KOPT-K1 (cell line): ENCODE measurements around the gene RPS6KA2.

Source experiments
- H3K27ac ChIP-seq: fragments of 200-600 bp; sonication (generic); 2 replicates; pipeline ENCODE4 v1.5.1; 2016; ENCODE audit warnings: antibody characterized with exemption, mild to moderate bottlenecking, low read depth, low read length; ENCODE audit not compliant: poor library complexity, severe bottlenecking
- H3K36me3 ChIP-seq: fragments of 200-600 bp; sonication (generic); 2 replicates; pipeline ENCODE4 v1.5.1; 2017; ENCODE audit warnings: antibody characterized with exemption, mild to moderate bottlenecking, low read length, moderate library complexity; ENCODE audit not compliant: insufficient read depth
- H3K9me3 ChIP-seq: fragments of 200-600 bp; sonication (generic); 2 replicates; pipeline ENCODE4 v1.5.1; 2017; ENCODE audit warnings: antibody characterized with exemption, low read length, mild to moderate bottlenecking; ENCODE audit not compliant: insufficient read depth, poor library complexity, severe bottlenecking

RPS6KA2 gene

DNA sequence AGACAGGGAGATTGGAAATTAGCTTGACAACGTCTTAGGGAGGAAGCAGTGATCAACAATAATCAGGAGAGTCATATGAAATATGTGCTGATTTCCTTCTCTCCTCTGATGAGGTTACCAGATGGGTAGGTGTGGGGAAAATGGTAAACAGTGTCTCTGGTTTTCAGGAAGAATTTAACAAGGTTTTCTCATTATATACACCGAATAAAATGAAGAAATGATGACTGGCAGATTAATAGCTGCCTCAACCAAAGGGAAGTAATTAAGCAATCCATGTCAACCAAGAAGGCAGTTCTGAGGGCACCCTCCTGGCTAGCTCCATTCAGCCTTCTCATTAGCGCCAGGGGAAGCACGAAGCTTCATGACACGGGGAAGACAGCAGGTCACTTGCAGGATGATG lies 27.8 kb downstream of the RPS6KA2 start:
- Histone ChIP-seq H3K36me3 (no peaks in the 10 kb centered on the region), H3K27ac (no peak overlapping the region), H3K9me3 (no peaks in the 10 kb centered on the region)

DNA sequence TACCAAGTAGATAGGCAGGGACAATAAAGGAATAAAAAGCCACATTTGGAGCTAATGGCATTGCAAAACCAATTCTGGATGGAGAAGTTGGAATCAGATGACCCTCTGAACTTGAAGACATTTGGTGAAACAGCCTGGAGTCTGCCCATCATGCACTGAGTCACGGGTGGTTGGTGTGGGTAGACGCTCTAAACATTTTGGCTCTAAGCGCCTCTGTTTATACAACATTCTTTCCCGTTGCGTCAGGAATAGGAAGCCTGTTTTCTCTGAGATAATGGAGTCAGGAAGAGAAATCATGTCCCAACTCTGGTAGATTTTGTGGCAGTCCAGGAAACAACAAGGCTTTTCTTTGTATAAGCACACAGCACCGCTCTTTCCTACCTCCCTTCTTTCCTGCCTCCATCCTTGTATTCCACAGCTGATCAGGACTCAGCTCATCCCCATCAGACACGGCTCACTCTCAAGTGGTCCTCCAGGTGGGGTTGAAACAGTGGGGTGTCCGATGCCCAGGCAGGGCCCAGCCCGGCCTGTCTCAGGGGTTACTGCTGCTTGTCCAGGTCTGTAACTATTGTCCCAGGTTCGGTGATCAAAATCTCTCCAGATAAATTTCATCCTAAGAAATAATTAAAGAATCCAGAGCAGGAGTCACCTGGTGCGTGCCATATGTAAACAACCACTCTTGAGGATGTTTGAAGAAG lies 28.5 kb downstream of the RPS6KA2 start:
- H3K36me3 ChIP-seq, result no peaks in the 10 kb centered on the region
- H3K27ac ChIP-seq, result no peak overlapping the region
- H3K9me3 ChIP-seq, result no peaks in the 10 kb centered on the region

DNA sequence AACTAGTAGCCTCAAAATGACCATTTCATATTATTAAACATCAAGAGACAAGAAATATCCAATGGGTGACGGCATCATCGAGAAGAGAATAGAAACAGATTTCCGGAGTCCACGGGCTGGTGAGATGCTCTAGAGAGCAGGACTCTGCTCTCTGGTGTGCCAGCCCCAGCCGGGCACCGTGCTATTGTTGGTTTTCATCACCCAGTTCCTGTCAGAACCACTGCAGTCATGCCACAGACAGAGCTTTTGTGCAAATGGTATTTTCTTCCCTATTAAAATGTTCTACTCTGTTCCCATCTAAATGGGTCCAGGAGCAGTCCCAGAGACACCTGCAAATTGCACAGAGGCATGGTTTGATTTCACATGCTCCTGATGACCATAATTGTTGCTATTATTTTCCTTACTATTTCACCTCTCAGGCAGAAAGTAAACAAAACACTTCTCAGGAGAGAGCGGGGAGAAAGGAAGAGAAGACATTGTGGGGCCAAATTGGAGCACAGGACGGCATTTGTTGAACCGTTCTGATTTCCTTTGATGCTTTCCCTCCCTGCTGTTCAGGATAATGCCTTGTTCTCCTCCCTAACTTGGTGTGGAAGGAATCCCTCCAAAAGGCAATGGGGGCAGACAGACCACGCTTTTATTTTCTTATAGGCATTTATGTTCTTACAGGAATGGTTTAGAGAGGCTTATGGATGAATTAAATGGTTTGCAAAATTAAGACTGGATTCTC lies 29.2 kb downstream of the RPS6KA2 start:
- H3K9me3 ChIP-seq, result no peaks in the 10 kb centered on the region
- no peaks in the 10 kb centered on the region for H3K36me3 ChIP-seq
- no peak overlapping the region for H3K27ac ChIP-seq

DNA sequence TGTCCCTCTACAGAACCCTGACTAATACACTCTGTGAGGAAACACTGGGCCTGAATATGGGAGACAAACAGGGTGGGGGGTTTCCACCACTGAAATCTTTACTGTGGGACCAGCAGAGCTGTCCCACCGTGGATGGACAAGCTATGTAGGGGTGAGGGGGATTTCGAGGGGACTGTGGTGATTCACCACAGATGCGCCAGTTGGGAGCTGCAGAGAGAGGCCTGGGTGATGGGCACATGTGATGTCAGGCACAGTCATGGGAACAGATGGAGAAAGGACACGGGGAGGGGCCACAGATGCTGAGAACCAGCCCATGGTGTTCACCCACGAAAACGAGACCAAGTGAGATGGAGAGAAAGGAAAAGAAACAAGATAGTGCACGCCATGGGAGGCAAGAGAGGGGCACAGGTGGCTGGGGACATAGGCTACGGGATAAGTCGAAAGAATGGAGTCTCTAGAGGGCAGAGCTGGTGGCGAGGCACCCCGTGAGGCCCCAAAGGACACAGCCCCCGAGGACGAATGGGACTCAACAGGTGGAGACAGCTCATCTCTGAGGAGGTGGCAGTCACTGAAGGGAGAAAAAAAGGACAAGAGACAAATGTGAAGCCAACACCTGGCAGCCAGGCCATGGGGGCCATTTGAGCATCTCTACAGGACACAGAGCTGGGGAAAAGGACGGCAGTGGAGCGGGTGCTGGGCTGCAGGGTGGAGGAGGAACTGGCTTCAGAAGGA lies 30.1 kb downstream of the RPS6KA2 start:
- no peak overlapping the region for H3K27ac ChIP-seq
- H3K9me3 ChIP-seq, result no peaks in the 10 kb centered on the region

DNA sequence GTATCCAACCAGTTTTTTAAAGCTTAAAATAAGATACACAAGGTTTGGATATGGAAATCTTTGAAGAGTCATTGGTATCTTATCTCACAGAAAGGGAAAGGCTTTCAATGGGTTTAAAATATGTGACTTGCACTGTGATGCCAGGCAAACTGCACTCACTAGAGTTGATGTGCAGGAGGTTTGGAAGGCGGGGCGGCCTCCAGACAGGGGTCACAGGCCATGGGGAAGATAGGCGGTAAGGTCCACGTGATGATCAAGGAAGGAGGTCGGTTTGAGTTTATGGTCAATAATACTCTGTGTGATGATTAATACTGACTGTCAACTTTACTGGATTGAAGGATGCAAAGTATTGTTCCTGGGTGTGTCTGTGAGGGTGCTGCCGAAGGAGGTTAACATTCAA lies 31.1 kb downstream of the RPS6KA2 start:
- Histone ChIP-seq H3K9me3 (no peaks in the 10 kb centered on the region), H3K36me3 (no peaks in the 10 kb centered on the region), H3K27ac (no peak overlapping the region)

More for the DNA sequence above, 30.1 kb downstream of the RPS6KA2 start:
- H3K36me3 ChIP-seq, result no peaks in the 10 kb centered on the region

DNA sequence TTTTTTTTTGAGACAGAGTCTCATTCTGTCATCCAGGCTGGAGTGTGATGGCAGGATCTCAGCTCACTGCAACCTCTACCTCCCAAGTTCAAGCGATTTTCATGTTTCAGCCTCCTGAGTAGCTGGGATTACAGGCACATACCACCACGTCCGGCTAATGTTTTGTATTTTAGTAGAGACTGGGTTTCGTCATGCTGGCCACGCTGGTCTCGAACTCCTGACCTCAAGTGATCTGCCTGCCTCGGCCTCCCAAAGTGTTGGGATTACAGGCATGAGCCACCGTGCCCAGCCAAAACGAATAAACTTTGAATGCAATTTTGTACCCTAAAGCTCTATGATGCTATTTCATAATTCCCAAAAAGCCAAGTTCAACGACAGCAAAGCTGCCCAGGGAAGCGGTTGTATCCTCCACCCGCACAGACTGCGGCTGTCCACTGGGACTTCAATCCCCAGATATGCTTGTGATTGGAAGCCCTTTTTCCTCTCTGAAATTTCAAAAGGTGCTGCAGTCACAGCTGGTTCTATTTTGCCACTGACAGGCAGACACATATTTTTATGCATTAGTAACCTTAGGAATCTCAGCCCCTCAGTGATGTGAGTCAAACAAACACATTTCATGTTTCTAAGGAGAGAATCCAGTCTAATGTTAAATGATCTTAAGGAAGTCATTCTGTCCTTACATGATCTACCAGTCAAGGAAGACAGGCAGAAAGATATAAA lies 31.8 kb downstream of the RPS6KA2 start:
- no peak overlapping the region for H3K27ac ChIP-seq

DNA sequence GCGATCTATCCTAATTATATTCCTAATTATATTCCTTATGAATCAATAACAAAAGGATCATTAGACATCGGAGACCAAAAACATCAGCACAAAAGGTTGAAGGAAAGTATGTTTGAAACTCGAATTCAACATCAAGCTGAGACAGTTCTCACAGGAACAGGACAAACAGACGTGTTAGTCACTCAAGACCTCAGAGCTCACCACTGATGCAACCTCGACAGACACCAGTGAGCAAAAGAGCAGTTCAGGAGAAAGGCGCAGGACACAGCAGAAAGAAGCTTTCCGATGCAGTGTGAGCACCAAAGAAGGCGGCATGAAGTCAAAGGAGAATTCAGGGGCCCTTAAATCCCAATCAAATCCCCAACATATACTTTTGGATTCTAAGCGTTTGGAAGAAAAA lies 34.2 kb downstream of the RPS6KA2 start:
- no peak overlapping the region for H3K27ac ChIP-seq
- H3K36me3 ChIP-seq, result no peaks in the 10 kb centered on the region

More for the DNA sequence above, 31.8 kb downstream of the RPS6KA2 start:
- H3K9me3 ChIP-seq, result no peaks in the 10 kb centered on the region
- H3K36me3 ChIP-seq, result no peaks in the 10 kb centered on the region

DNA sequence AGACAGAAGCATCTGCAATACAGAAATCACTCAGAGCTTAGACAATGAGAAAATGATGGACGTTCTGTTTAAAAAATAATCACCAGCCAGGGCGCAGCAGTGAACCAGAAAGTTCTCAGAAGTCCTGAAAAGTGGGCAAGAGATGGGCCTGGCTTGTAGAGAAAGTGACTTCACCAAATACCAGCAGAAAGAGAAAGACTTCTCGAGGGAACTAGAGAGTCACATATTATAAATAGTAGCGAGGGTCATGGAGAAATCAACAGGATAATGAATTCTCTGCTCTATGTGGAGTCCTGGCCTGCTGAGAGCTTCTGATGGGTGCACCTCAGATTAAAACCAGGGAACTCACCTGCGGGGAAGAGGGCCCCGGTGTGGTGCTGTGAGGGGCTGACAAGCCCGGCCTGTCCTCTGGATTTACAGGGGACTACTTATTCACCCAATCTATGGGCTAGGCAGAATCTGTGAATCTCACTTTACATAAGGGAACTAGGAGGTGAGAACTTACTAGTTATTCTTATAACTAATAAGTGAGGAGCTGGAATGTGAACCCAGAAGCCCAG lies 35.0 kb downstream of the RPS6KA2 start:
- no peak overlapping the region for H3K27ac ChIP-seq
- no peaks in the 10 kb centered on the region for H3K9me3 ChIP-seq
- no peaks in the 10 kb centered on the region for H3K36me3 ChIP-seq

More for the DNA sequence above, 34.2 kb downstream of the RPS6KA2 start:
- H3K9me3 ChIP-seq, result no peaks in the 10 kb centered on the region

DNA sequence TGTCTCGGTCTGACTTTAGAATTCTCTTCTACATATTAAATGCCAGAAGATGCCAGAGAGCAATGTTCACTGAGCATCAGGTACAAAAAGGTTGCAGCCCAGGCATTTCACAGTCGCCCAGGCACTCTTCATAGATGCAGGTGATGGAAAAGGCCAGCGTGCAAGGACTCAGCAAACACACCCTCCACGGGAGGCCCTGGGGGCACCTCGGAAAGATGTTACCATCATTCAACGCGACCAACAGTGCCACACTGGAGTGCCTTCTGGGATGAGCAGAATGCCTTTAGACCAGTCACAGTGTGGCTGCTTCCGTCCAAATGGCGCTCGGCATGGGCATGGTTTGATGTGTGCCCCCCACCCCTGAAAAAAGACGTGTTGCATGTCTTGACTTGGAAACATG lies 36.0 kb downstream of the RPS6KA2 start:
- Histone ChIP-seq H3K36me3 (no peaks in the 10 kb centered on the region), H3K27ac (no peak overlapping the region)

DNA sequence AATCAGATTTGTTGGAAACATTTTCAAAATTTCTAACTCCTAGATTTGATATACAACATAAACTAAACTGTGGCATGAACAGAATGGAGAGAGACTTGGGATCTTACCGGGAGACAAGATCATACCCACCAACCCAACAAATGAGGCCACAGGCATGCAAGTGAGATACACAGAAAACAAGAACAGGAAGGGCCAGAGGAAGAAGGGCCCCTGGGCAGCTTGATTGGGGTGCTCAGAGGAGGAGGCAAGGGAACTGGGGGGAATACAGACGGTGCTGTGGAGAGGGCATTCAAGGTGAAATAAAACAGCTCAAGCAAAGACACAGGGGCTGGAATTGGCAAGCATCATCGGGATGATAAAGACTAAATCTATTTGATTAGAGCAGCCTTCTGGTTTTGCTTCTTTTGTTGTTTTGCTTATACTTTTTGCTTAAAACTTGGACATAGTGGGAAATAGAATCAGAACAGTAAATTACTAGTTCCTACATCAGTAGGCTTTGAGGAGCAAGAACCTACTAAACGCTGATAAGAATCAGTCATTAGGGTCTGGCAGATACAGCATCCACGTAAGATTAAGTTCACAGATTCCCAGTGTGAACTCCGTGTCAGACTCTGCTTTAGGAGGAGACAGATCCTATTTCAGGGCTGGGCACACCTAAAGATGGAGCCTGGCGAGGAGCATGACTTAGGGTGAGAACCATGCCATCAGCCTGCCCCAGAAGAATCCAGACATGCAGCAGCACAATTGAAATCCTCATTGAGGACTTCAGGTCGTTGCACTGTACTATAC lies 37.1 kb downstream of the RPS6KA2 start:
- Histone ChIP-seq H3K36me3 (no peaks in the 10 kb centered on the region), H3K9me3 (no peaks in the 10 kb centered on the region), H3K27ac (no peak overlapping the region)

More for the DNA sequence above, 36.0 kb downstream of the RPS6KA2 start:
- no peaks in the 10 kb centered on the region for H3K9me3 ChIP-seq

DNA sequence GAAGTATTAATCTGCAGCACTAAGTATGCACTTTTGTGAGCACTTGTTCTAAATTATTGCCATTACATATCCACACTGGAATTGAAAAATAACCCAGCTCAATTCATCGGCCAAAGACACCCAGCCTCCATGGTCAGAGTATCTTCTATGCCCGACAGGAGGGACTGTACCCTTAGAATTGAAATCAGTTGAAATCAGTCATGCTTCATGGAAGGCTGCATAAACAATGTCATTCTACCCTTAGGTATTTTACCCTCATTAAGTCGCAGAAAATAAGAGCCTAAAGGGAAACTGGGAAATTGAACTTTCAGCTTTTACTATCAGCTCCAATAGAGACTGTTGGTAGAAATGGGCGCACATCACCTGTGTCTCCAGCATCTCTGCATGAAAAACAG lies 37.7 kb downstream of the RPS6KA2 start:
- Histone ChIP-seq H3K27ac (no peak overlapping the region), H3K36me3 (no peaks in the 10 kb centered on the region), H3K9me3 (no peaks in the 10 kb centered on the region)

DNA sequence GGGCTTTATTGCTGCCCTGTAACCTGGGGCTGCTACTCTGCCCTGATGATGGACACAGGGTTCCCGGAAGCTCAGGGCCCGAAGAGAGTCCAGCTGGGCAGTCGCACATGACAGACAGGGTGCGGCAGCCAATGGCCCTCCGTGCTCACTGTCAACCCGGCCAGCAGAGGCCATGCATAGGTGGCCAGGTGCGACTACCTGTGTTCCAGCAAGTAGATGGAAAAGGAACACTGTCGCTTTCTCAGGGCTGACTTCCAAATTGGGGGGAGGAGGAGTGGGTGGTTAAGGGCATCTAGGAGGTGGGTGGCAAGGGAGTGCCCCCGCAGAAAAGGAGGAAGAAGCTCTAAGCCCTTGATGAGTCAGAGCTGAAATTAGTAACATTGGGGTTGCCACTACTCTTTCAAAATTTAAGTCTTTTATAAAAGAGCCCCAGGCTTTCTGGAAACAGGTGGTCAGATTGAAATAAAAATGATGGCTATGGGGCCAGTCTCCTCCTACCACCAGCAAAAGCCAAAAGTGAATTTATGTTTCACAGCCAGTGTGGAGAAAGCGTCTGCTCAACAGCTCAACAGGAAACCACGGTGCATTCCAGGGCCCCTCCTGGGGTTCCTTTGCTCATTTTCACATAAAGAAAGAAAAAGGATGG lies 38.2 kb downstream of the RPS6KA2 start:
- Histone ChIP-seq H3K36me3 (no peaks in the 10 kb centered on the region), H3K27ac (no peak overlapping the region), H3K9me3 (no peaks in the 10 kb centered on the region)

DNA sequence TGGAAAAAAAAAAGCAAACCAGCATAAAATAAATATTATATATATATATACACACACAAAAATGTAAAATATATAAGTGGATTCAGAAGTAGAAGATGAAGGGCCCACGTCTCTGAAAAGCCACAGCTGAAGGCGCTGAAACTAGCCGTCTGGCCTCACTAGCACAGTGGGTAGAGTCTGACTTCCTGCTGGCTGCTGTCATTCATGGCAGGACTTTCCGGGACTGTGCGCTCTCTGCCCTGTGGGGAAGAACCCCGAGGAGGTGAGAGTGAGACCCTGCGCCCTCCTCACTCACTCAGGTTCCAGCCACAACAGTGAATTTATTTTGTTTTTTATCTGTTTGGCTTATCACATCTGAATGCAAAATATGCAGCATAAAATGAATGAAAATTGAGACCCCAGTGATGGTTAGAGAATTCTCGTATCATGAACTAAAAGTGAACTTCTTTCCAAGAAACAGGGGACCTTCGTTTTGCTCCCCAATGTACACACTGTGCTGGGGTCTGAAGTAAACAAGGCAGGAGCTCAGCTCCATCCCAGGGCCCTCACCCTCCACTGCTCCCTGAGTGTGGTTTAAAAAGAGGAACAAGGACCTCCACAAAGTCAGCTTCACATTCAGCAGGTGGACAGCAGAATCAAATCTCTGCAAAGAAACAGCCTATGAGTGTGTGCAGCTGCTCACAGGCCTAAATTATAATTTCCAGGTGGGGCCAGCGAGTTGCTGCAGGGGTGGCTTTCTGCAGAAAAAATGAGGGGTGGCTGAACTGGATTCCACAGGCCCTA lies 39.2 kb downstream of the RPS6KA2 start:
- Histone ChIP-seq H3K9me3 (no peaks in the 10 kb centered on the region), H3K27ac (no peak overlapping the region), H3K36me3 (no peaks in the 10 kb centered on the region)
